GM12878 (cell line): Measurements from ENCODE around the gene RPL3. TPM values are rescaled to one million over a fixed set of nuclear protein-coding genes. Genes with fewer than 3 reads are reported as not detected.

Source experiments
- ATAC-seq: fragments of 200-7000 bp; cut with Tn5 transposase; 3 replicates; pipeline ENCODE4 v1.9.1; 2020; ENCODE audit warnings: mild to moderate bottlenecking, moderate library complexity
- BruUV-seq: library from RNA; stranded (reverse); fragments of 400-500 nt; replicated peaks from 2 replicates; lab custom pipeline; 2021; lab: Mats Ljungman, UMichigan
- CTCF ChIA-PET: fragments of 300-600 bp; sonication (Branson Sonifier 250); formaldehyde crosslinking; extraction: SDS; loops from one replicate; lab custom pipeline; 2021; ENCODE audit warnings: inconsistent platforms; lab: Yijun Ruan, JAX
- POLR2A ChIA-PET: fragments of 350-600 bp; formaldehyde crosslinking; extraction: SDS; loops from one replicate; lab custom pipeline; 2021; ENCODE audit warnings: inconsistent platforms; lab: Charles Lee
- RAD21 ChIA-PET: fragments of 300-600 bp; sonication (Branson Sonifier 250); formaldehyde crosslinking; loops from one replicate; lab custom pipeline; 2023; ENCODE audit warnings: antibody characterized with exemption; ENCODE audit not compliant: unreplicated experiment; lab: Charles Lee
- SMC1A ChIA-PET: fragments of 300-600 bp; sonication (Branson Sonifier 250); formaldehyde crosslinking; loops from one replicate; lab custom pipeline; 2023; ENCODE audit not compliant: unreplicated experiment, uncharacterized antibody; lab: Charles Lee
- DNase-seq: peaks from one replicate; pipeline ENCODE4 v3.0.0-alpha.2; 2011; ENCODE audit warnings: low read depth, low spot score
- FAIRE-seq: peaks from 3 replicates; lab custom pipeline; 2011; peaks lifted over from hg19 to GRCh38; lab: Jason Lieb, UNC
- H2AFZ ChIP-seq: 2 replicates; pipeline ENCODE4 v1.6.0; 2011; ENCODE audit warnings: low read depth, low read length, control low read depth; ENCODE audit not compliant: control insufficient read depth
- H3K27ac ChIP-seq: 2 replicates; pipeline ENCODE4 v1.5.1; 2011; ENCODE audit warnings: control low read depth; ENCODE audit not compliant: control insufficient read depth, insufficient read depth
- H3K27me3 ChIP-seq, 2 experiments: replicated peaks in 1 of 2; 2 replicates each; pipeline versions ENCODE4 v1.6.0 to v1.6.1; 2011; ENCODE audit warnings: low read length in 1 of 2; ENCODE audit not compliant: control insufficient read depth in 2 of 2, insufficient read depth in 2 of 2
- H3K36me3 ChIP-seq, 2 experiments: 2 replicates each; pipeline ENCODE4 v1.5.1; 2011; ENCODE audit warnings: low read length in 1 of 2; ENCODE audit not compliant: control insufficient read depth in 2 of 2, insufficient read depth in 2 of 2
- H3K4me1 ChIP-seq: 2 replicates; pipeline ENCODE4 v1.6.1; 2011; ENCODE audit warnings: mild to moderate bottlenecking, low read length, moderate library complexity, mixed read lengths; ENCODE audit not compliant: control insufficient read depth, insufficient read depth
- H3K4me2 ChIP-seq: 2 replicates; pipeline ENCODE4 v1.6.0; 2011; ENCODE audit warnings: control low read depth; ENCODE audit not compliant: control insufficient read depth, insufficient read depth
- H3K4me3 ChIP-seq: fragments of 200-600 bp; sonication (generic); 2 replicates; pipeline ENCODE4 v1.5.1; 2016
- H3K79me2 ChIP-seq: 2 replicates; pipeline ENCODE4 v1.6.0; 2011; ENCODE audit warnings: low read length; ENCODE audit not compliant: control insufficient read depth, insufficient read depth
- H3K9ac ChIP-seq: 2 replicates; pipeline ENCODE4 v1.8.0; 2011; ENCODE audit warnings: low read length, control low read depth, mixed read lengths; ENCODE audit not compliant: control insufficient read depth, insufficient read depth
- H3K9me3 ChIP-seq: replicated peaks from 3 replicates; pipeline ENCODE4 v1.5.1; 2011; ENCODE audit warnings: mild to moderate bottlenecking, low read length; ENCODE audit not compliant: control insufficient read depth, insufficient read depth
- H4K20me1 ChIP-seq: 2 replicates; pipeline ENCODE4 v1.6.0; 2011; ENCODE audit not compliant: control insufficient read depth, insufficient read depth
- ASH2L ChIP-seq: fragments of 300-600, 200-600 bp; sonication (generic); IDR thresholded peaks from 2 replicates; pipeline ENCODE4 v1.6.1; 2017; ENCODE audit warnings: low read depth, mild to moderate bottlenecking, borderline replicate concordance
- CHD1 ChIP-seq: IDR thresholded peaks from 2 replicates; pipeline ENCODE4 v1.6.1; 2012; ENCODE audit warnings: low read depth, low read length, improper control_type of control experiment
- CHD2 ChIP-seq: IDR thresholded peaks from 2 replicates; pipeline ENCODE4 v1.6.1; 2011; ENCODE audit warnings: low read depth, low read length, improper control_type of control experiment, borderline replicate concordance
- EP300 ChIP-seq, 2 experiments: fragments of 150-350 bp in 1 of 2; IDR thresholded peaks; 2 replicates each; pipeline ENCODE4 v1.6.1; 2011 to 2012; ENCODE audit warnings: low read depth in 2 of 2, low read length in 2 of 2, borderline replicate concordance in 1 of 2, improper control_type of control experiment in 1 of 2, inconsistent platforms in 1 of 2; ENCODE audit not compliant: control insufficient read depth in 1 of 2
- FOXM1 ChIP-seq: IDR thresholded peaks from 2 replicates; pipeline ENCODE4 v1.6.1; 2012; ENCODE audit warnings: low read depth, mild to moderate bottlenecking, inconsistent platforms, low read length, moderate library complexity
- IRF4 ChIP-seq: IDR thresholded peaks from 2 replicates; pipeline ENCODE4 v1.6.1; 2011; ENCODE audit warnings: low read depth, low read length
- MYC ChIP-seq: IDR thresholded peaks from 2 replicates; pipeline ENCODE4 v1.6.1; 2011; ENCODE audit warnings: mild to moderate bottlenecking, low read length, moderate library complexity, inconsistent platforms; ENCODE audit not compliant: insufficient read depth, insufficient replicate concordance, insufficient read length, severe bottlenecking
- NBN ChIP-seq: fragments of 450-650 bp; IDR thresholded peaks from 2 replicates; pipeline ENCODE4 v1.6.1; 2016
- NFIC ChIP-seq: IDR thresholded peaks from 2 replicates; pipeline ENCODE4 v1.6.1; 2012; ENCODE audit warnings: low read depth, mild to moderate bottlenecking, inconsistent platforms, low read length, moderate library complexity
- NR2C2 ChIP-seq: IDR thresholded peaks from 2 replicates; pipeline ENCODE4 v1.6.1; 2011; ENCODE audit warnings: borderline replicate concordance, low read depth; ENCODE audit not compliant: control insufficient read depth, insufficient read length
- RAD21 ChIP-seq: IDR thresholded peaks from 2 replicates; pipeline ENCODE4 v1.6.1; 2011; ENCODE audit warnings: mild to moderate bottlenecking, low read depth, low read length, moderate library complexity; ENCODE audit not compliant: insufficient read depth
- SIX5 ChIP-seq: IDR thresholded peaks from 2 replicates; pipeline ENCODE4 v1.6.1; 2011; ENCODE audit warnings: mild to moderate bottlenecking, low read depth, low read length, moderate library complexity; ENCODE audit not compliant: severe bottlenecking
- SREBF2 ChIP-seq: IDR thresholded peaks from 2 replicates; pipeline ENCODE4 v1.6.1; 2012; ENCODE audit warnings: mild to moderate bottlenecking, low read length
- SRF ChIP-seq, 2 experiments: IDR thresholded peaks; 2 replicates each; pipeline ENCODE4 v1.6.1; 2011; ENCODE audit warnings: low read depth in 2 of 2, low read length in 2 of 2, mild to moderate bottlenecking in 1 of 2, moderate library complexity in 1 of 2
- SUZ12 ChIP-seq: fragments of 200-600 bp; sonication (generic); IDR thresholded peaks from one replicate; pipeline ENCODE4 v1.6.1; 2018; ENCODE audit warnings: antibody characterized with exemption, mild to moderate bottlenecking; ENCODE audit not compliant: unreplicated experiment
- TCF7 ChIP-seq: IDR thresholded peaks from 2 replicates; pipeline ENCODE4 v1.6.1; 2014; ENCODE audit warnings: antibody characterized with exemption, borderline replicate concordance
- ZBED1 ChIP-seq: IDR thresholded peaks from 2 replicates; pipeline ENCODE4 v1.6.1; 2016; ENCODE audit warnings: borderline replicate concordance
- WGBS: methylation state at CpG from one replicate; pipeline ENCODE4 v1.1.6; 2016; ENCODE audit warnings: low lambda C conversion rate; ENCODE audit not compliant: insufficient replicate concordance, insufficient coverage; ENCODE audit errors: missing lambda C conversion rate; 5-methylcytosine and 5-hydroxymethylcytosine counted together
- in situ Hi-C: fragments of 300-500 bp; cut with MboI; formaldehyde crosslinking; loops from 9 replicates; pipeline ENCODE4 v1.14.3; 2018; ENCODE audit warnings: mixed read lengths
- intact Hi-C: fragments of 100-400 bp; cut with micrococcal nuclease; formaldehyde crosslinking; loops from one replicate; pipeline ENCODE4 v1.14.2; 2022; ENCODE audit not compliant: unreplicated experiment
- polyA plus RNA-seq, 11 experiments: library from polyadenylated mRNA; depleted of rRNA in 4 of 11; unstranded in 6 of 11; stranded (reverse) in 5 of 11; fragments of >200 nt; fragmentation: Nextera tagmentation in 4 of 11; fragmentation: Illumina TruSeq in 1 of 11; extraction: Ambion mirVana in 4 of 11; extraction: Trizol in 1 of 11; gene quantifications; 1 replicate in 1 of 11; 2 replicates in 10 of 11; pipeline versions ENCODE4 v1.2.1 to v1.2.3, GENCODE V29; 2011 to 2016; ENCODE audit warnings: inconsistent platforms in 2 of 11, missing spikeins in 2 of 11, low read depth in 1 of 11
- total RNA-seq, 4 experiments: library from RNA; depleted of rRNA in 3 of 4; stranded (reverse); fragments of >200 nt in 3 of 4; fragmentation: Illumina TruSeq in 1 of 4; extraction: Trizol in 1 of 4; gene quantifications; 2 replicates each; pipeline versions ENCODE4 v1.2.1 to v1.2.3, GENCODE V29; 2013 to 2021
- TF ChIP-seq, protein P1 (sequence below): fragments of 450-650 bp; formaldehyde crosslinking; IDR thresholded peaks from 2 replicates; pipeline ENCODE4 v1.5.0; 2022; ENCODE audit warnings: mild to moderate bottlenecking, missing genetic modification characterization
- TF ChIP-seq, protein P2 (sequence below): fragments of 150-350 bp; IDR thresholded peaks from 2 replicates; pipeline ENCODE4 v1.6.1; 2014; ENCODE audit warnings: mild to moderate bottlenecking, low read depth, low read length

RPL3 gene
- total and polyA plus RNA-seq, 10 of the 15 experiments (the other 5 are each of a cell fraction or from before 2014, with no cell fraction given): 1,534 to 6,791 (median 3,992) TPM

DNA sequence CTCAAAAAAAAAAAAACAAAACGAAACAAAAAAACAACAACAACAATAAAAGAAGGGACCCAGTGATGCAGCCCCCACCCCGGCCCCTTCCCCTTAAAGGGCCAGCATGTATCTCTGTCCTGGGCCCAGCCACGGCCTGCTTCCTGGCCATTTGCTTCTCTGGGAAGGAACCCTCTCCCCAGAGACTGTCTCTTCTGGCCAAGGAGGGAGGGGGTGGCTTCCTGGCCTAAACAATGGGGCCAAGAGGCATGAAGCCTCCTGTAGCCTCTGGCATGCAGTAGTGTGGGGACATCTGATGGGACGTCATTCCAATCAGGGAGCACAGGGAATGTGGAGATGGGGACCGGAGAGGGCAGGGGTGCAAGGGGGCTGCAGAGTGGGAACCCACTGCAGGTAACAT is 49.1 kb downstream of the RPL3 start:
- no peak for DNase-seq
- in situ Hi-C loops: no loop called here

More for the DNA sequence above, 49.1 kb downstream of the RPL3 start:
- TF ChIP-seq FOXM1 (no peak), SIX5 (no peak), SREBF2 (no peak), NR2C2 (no peak), ZBED1 (no peak), CHD1 (no peak), EP300 (IDR thresholded peaks at IDR 0.05; ENCODE audit: borderline replicate concordance in 1 of 2, control insufficient read depth in 1 of 2, low read depth in 2 of 2, low read length in 2 of 2) (no peak), MYC (no peak), SRF (IDR thresholded peaks at IDR 0.05; ENCODE audit: low read depth in 2 of 2, low read length in 2 of 2) (no peak), CHD2 (no peak), TCF7 (no peak), SUZ12 (no peak), NFIC (no peak), NBN (no peak), RAD21 (no peak), ASH2L (no peak), IRF4 (no peak)
- TF ChIP-seq, protein P1, sequence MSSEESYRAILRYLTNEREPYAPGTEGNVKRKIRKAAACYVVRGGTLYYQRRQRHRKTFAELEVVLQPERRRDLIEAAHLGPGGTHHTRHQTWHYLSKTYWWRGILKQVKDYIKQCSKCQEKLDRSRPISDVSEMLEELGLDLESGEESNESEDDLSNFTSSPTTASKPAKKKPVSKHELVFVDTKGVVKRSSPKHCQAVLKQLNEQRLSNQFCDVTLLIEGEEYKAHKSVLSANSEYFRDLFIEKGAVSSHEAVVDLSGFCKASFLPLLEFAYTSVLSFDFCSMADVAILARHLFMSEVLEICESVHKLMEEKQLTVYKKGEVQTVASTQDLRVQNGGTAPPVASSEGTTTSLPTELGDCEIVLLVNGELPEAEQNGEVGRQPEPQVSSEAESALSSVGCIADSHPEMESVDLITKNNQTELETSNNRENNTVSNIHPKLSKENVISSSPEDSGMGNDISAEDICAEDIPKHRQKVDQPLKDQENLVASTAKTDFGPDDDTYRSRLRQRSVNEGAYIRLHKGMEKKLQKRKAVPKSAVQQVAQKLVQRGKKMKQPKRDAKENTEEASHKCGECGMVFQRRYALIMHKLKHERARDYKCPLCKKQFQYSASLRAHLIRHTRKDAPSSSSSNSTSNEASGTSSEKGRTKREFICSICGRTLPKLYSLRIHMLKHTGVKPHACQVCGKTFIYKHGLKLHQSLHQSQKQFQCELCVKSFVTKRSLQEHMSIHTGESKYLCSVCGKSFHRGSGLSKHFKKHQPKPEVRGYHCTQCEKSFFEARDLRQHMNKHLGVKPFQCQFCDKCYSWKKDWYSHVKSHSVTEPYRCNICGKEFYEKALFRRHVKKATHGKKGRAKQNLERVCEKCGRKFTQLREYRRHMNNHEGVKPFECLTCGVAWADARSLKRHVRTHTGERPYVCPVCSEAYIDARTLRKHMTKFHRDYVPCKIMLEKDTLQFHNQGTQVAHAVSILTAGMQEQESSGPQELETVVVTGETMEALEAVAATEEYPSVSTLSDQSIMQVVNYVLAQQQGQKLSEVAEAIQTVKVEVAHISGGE (CRISPR knock-in tag): no peak
- TF ChIP-seq, protein P2, sequence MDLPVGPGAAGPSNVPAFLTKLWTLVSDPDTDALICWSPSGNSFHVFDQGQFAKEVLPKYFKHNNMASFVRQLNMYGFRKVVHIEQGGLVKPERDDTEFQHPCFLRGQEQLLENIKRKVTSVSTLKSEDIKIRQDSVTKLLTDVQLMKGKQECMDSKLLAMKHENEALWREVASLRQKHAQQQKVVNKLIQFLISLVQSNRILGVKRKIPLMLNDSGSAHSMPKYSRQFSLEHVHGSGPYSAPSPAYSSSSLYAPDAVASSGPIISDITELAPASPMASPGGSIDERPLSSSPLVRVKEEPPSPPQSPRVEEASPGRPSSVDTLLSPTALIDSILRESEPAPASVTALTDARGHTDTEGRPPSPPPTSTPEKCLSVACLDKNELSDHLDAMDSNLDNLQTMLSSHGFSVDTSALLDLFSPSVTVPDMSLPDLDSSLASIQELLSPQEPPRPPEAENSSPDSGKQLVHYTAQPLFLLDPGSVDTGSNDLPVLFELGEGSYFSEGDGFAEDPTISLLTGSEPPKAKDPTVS: no peak
- RAD21 ChIA-PET: no interaction called here
- no peaks in the 10 kb centered on the region for H3K79me2 ChIP-seq
- H3K4me2 ChIP-seq: no peak overlapping the region
- SMC1A ChIA-PET: no interaction called here
- CTCF ChIA-PET: no interaction called here
- no peaks in the 10 kb centered on the region for H3K27me3 ChIP-seq
- intact Hi-C loops: no loop called here
- no peak overlapping the region for H3K9ac ChIP-seq
- H3K36me3 ChIP-seq: no peaks in the 10 kb centered on the region
- no TSS peak for BruUV-seq
- H3K27ac ChIP-seq: no peak overlapping the region
- POLR2A ChIA-PET: no interaction called here
- ATAC-seq (no peak), FAIRE-seq (no peak)
- no peaks in the 10 kb centered on the region for H4K20me1 ChIP-seq
- peaks cover 25% of the 10 kb centered on the region for H3K4me1 ChIP-seq
- no peaks in the 10 kb centered on the region for H3K9me3 ChIP-seq
- no peak overlapping the region for H2AFZ ChIP-seq
- no peak overlapping the region for H3K4me3 ChIP-seq
- 59% methylated on average over 4 of the region's 5 CpGs for WGBS
